ENCODE results near the gene CCDC43.

Gene CCDC43

DNA sequence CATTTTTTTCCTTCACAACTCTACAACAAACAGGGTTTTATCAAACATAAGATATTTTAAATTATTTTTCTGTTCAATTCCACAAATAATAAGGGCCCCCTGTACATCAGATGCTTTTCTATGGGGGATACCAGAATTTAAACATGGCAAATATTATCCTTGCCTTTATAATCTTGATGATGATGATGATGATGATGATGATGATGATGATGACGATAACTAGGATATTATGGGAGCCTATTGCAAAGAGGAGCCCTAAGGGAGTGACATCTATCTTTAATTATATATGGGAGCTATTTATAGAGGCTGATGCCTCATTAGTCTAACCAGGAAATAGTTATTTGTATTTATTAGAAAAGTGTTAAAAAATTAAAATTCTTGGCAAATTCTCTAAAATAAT lies 26.5 kb downstream of the CCDC43 start:
- ATAC-seq, result no peak
- TF ChIP-seq ARNTL (CRISPR knock-in tag; IDR thresholded peaks at IDR 0.05; ENCODE audit: borderline replicate concordance, low read depth) (no peak), GLIS3 (CRISPR knock-in tag; IDR thresholded peaks at IDR 0.05) (no peak), ZFP3 (CRISPR knock-in tag; IDR thresholded peaks at IDR 0.05) (no peak), CSDC2 (CRISPR knock-in tag; IDR thresholded peaks at IDR 0.05) (no peak), PPARA (CRISPR knock-in tag; IDR thresholded peaks at IDR 0.05; ENCODE audit: borderline replicate concordance) (no peak), ZNF565 (CRISPR knock-in tag; conservative IDR thresholded peaks at IDR 0.05; ENCODE audit: low read depth) (no peak), BACH2 (CRISPR knock-in tag; IDR thresholded peaks at IDR 0.05; ENCODE audit: borderline replicate concordance) (no peak)
- TF ChIP-seq, protein P1, sequence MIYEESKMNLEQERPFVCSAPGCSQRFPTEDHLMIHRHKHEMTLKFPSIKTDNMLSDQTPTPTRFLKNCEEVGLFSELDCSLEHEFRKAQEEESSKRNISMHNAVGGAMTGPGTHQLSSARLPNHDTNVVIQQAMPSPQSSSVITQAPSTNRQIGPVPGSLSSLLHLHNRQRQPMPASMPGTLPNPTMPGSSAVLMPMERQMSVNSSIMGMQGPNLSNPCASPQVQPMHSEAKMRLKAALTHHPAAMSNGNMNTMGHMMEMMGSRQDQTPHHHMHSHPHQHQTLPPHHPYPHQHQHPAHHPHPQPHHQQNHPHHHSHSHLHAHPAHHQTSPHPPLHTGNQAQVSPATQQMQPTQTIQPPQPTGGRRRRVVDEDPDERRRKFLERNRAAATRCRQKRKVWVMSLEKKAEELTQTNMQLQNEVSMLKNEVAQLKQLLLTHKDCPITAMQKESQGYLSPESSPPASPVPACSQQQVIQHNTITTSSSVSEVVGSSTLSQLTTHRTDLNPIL (CRISPR knock-in tag; IDR thresholded peaks at IDR 0.05; ENCODE audit: low read depth), result no peak
- TF ChIP-seq, protein P2, sequence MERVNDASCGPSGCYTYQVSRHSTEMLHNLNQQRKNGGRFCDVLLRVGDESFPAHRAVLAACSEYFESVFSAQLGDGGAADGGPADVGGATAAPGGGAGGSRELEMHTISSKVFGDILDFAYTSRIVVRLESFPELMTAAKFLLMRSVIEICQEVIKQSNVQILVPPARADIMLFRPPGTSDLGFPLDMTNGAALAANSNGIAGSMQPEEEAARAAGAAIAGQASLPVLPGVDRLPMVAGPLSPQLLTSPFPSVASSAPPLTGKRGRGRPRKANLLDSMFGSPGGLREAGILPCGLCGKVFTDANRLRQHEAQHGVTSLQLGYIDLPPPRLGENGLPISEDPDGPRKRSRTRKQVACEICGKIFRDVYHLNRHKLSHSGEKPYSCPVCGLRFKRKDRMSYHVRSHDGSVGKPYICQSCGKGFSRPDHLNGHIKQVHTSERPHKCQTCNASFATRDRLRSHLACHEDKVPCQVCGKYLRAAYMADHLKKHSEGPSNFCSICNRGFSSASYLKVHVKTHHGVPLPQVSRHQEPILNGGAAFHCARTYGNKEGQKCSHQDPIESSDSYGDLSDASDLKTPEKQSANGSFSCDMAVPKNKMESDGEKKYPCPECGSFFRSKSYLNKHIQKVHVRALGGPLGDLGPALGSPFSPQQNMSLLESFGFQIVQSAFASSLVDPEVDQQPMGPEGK (CRISPR knock-in tag; IDR thresholded peaks at IDR 0.05; ENCODE audit: borderline replicate concordance), result no peak
- TF ChIP-seq, protein P3, sequence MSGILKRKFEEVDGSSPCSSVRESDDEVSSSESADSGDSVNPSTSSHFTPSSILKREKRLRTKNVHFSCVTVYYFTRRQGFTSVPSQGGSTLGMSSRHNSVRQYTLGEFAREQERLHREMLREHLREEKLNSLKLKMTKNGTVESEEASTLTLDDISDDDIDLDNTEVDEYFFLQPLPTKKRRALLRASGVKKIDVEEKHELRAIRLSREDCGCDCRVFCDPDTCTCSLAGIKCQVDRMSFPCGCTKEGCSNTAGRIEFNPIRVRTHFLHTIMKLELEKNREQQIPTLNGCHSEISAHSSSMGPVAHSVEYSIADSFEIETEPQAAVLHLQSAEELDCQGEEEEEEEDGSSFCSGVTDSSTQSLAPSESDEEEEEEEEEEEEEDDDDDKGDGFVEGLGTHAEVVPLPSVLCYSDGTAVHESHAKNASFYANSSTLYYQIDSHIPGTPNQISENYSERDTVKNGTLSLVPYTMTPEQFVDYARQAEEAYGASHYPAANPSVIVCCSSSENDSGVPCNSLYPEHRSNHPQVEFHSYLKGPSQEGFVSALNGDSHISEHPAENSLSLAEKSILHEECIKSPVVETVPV (CRISPR knock-in tag; IDR thresholded peaks at IDR 0.05), result no peak

DNA sequence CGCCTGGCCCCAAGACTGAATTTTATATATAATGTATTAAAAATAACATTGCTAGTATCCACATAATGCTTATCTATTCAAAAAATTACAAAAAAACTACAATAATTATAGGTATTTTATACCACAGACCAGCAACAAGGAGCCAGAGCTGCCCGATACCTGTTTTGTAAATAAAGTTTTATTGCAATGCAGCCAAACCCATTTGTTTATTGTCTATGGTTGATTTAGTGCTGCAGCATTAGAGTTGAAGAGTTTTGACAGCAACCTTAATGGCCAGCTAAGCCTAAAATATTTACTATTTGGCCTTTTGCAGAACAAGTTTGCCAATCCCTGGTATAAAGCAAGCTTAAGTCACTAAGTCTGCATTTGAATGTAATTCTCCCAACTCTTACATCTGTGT lies 27.7 kb downstream of the CCDC43 start:
- ATAC-seq, result no peak
- TF ChIP-seq ZNF565 (CRISPR knock-in tag; conservative IDR thresholded peaks at IDR 0.05; ENCODE audit: low read depth) (no peak), BACH2 (CRISPR knock-in tag; IDR thresholded peaks at IDR 0.05; ENCODE audit: borderline replicate concordance) (no peak), OSR1 (CRISPR knock-in tag; IDR thresholded peaks at IDR 0.05) (no peak), ZNF8 (CRISPR knock-in tag; IDR thresholded peaks at IDR 0.05) (no peak), ESRRG (CRISPR knock-in tag; IDR thresholded peaks at IDR 0.05) (no peak), ISL1 (CRISPR knock-in tag; IDR thresholded peaks at IDR 0.05) (no peak)
- TF ChIP-seq, protein P4, sequence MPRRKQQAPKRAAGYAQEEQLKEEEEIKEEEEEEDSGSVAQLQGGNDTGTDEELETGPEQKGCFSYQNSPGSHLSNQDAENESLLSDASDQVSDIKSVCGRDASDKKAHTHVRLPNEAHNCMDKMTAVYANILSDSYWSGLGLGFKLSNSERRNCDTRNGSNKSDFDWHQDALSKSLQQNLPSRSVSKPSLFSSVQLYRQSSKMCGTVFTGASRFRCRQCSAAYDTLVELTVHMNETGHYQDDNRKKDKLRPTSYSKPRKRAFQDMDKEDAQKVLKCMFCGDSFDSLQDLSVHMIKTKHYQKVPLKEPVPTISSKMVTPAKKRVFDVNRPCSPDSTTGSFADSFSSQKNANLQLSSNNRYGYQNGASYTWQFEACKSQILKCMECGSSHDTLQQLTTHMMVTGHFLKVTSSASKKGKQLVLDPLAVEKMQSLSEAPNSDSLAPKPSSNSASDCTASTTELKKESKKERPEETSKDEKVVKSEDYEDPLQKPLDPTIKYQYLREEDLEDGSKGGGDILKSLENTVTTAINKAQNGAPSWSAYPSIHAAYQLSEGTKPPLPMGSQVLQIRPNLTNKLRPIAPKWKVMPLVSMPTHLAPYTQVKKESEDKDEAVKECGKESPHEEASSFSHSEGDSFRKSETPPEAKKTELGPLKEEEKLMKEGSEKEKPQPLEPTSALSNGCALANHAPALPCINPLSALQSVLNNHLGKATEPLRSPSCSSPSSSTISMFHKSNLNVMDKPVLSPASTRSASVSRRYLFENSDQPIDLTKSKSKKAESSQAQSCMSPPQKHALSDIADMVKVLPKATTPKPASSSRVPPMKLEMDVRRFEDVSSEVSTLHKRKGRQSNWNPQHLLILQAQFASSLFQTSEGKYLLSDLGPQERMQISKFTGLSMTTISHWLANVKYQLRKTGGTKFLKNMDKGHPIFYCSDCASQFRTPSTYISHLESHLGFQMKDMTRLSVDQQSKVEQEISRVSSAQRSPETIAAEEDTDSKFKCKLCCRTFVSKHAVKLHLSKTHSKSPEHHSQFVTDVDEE (CRISPR knock-in tag; IDR thresholded peaks at IDR 0.05), result no peak

DNA sequence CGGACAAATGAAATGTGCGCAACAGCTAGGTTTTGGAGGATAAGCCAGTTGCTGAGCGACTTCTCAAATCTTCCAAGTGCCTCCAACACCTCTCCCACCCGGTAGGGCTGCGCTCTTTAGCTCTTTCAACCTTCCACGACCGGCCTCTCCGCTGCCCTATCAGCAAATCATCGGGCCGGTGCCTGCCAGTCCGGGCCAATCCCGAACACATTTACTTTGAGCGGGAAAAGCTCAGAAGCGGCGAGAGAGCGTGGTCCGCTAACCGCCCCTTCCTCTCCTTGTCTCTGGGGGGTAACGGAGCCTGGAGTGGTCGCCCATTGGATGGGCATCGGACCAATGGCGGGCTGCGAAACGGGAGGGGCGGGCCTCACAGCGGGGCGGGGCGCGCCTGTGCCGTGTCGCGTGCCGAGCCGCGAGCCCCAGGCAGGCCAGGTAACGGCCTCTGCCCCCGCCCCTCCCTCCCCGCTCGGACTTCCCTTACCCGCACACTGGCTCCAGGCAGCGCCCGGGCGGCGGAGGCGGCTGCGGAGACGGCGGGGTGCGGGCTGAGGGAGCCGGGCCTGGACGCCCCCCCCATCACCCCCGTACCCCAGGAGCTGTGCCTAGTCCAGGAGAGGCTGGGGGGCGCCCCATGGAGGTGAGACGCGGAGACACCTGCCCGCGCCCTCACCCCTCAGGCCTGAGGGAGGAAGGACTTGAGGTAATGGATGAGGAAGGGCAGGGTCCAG lies 33.4 kb downstream of the CCDC43 start, which contains the start of gene MEIOC:
Gene MEIOC, plus strand, starts transcription at position 486 of the 728 bp plus-strand sequence. Its CDS starts 146 bp downstream, at position 632.
- peak; percentile 93 for ATAC-seq

DNA sequence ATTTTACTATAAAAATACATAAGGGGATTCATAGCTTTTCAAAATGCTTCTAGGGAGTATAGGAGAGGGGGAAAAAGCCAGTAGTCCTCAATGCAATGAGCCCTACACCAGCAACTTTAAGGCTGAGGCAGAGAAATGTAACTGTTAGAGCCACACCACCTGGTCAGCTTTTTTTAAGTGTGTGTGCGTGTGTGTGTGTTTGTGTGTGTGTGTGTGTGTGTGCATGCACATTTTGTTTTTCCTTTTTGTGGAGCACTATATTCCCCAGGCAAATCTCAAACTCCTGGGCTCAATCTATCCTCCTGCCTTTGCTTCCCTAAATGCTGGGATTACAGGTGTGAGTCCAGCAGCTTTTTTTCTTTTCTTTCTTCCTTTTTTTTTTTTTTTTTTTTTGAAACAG lies 35.6 kb downstream of the CCDC43 start:
- ATAC-seq, result no peak
- TF ChIP-seq ESRRG (CRISPR knock-in tag; IDR thresholded peaks at IDR 0.05) (no peak), RARB (CRISPR knock-in tag; IDR thresholded peaks at IDR 0.05) (no peak), ZC3H10 (CRISPR knock-in tag; IDR thresholded peaks at IDR 0.05) (no peak), ZFP30 (CRISPR knock-in tag; IDR thresholded peaks at IDR 0.05) (no peak)
- TF ChIP-seq, protein P1 (CRISPR knock-in tag; IDR thresholded peaks at IDR 0.05; ENCODE audit: low read depth), result no peak

More for the DNA sequence above, 33.4 kb downstream of the CCDC43 start, which contains the start of gene MEIOC:
- TF ChIP-seq ISL1 (CRISPR knock-in tag; IDR thresholded peaks at IDR 0.05) (no peak), ZNF565 (CRISPR knock-in tag; conservative IDR thresholded peaks at IDR 0.05; ENCODE audit: low read depth) (no peak)
